Measurements from ENCODE around the gene STK32B. TPM values are rescaled to one million over a fixed set of nuclear protein-coding genes. Genes with fewer than 3 reads are reported as not detected.
A peak's percentile ranks its signal among the peaks of the same experiment; 100 is the strongest.

The STK32B gene
- total RNA-seq, 1 donor, result 5.3 TPM

DNA sequence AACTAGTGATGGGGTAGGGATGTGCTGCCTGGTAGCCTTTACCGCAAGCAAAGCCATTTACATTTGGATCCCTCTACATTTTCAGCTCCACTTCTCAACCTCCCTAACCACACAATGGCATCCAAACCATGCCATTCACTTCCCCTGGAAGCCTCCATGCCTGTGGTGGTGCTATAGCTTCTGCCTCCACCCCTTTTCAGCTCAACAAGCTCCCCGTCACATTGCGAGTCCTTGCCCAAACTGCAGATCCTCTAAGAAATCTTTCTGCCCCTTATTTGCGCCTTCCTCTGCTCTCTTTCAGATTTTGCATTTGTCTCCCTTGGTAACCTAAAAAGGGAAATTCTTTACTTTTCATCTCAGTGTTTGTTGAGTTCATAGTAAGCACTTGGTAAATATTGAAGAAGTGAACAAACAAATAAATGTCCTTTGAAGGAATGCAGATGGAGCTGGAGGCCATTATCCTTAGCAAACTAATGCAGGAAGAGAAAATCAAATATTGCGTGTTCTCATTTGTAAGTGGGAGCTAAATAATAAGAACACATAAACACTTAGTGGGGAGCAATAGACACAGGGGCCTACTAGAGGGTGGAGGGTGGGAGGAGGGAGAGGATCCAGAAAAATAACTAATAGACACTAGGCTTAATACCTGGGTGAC, 38.9 kb upstream of the STK32B start:
- no peak for DNase-seq (ENCODE audit: low read depth)
- H3K4me3 ChIP-seq (ENCODE audit: low read depth, low read length), result no peak overlapping the region
- no peak for TF ChIP-seq CTCF (IDR thresholded peaks at IDR 0.05; ENCODE audit: insufficient read depth, low read length)

DNA sequence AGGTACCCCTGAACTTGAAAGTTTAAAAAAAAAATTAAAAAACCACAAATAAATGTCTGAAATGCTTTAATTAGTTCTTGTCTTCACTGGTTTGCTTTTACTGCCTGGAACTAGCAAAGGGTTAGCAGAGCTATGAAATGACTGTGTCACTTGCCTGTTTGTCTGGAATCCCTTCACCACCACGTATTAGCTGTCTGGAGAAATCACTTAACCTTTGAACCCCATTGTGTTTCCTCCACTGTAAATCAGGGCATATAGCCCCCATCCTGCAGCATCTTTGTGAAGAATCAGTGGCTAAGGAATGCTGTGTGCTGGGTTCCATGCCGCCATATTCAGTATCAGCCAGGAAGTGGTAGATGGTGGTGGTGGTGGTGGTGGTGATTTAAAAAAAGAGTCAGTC, 38.3 kb upstream of the STK32B start:
- no peak for DNase-seq (ENCODE audit: low read depth)
- TF ChIP-seq CTCF (IDR thresholded peaks at IDR 0.05; ENCODE audit: insufficient read depth, low read length), result no peak

GRCh38 chr4:5014007-5014682, 37.1 kb upstream of the STK32B start:
- TF ChIP-seq CTCF (IDR thresholded peaks at IDR 0.05; ENCODE audit: insufficient read depth, low read length), result no peak
- no peak for DNase-seq (ENCODE audit: low read depth)
- no peak overlapping the region for H3K4me3 ChIP-seq (ENCODE audit: low read depth, low read length)

More for the DNA sequence above, 38.3 kb upstream of the STK32B start:
- H3K4me3 ChIP-seq (ENCODE audit: low read depth, low read length), result no peak overlapping the region

GRCh38 chr4:5018096-5018495, 33.2 kb upstream of the STK32B start:
- DNase-seq (ENCODE audit: low read depth), result no peak
- H3K4me3 ChIP-seq (ENCODE audit: low read depth, low read length), result no peak overlapping the region
- peak; percentile 39 for TF ChIP-seq CTCF (IDR thresholded peaks at IDR 0.05; ENCODE audit: insufficient read depth, low read length)

GRCh38 chr4:5018603-5019002, 32.7 kb upstream of the STK32B start:
- no peak for TF ChIP-seq CTCF (IDR thresholded peaks at IDR 0.05; ENCODE audit: insufficient read depth, low read length)
- H3K4me3 ChIP-seq (ENCODE audit: low read depth, low read length), result no peak overlapping the region
- no peak for DNase-seq (ENCODE audit: low read depth)

DNA sequence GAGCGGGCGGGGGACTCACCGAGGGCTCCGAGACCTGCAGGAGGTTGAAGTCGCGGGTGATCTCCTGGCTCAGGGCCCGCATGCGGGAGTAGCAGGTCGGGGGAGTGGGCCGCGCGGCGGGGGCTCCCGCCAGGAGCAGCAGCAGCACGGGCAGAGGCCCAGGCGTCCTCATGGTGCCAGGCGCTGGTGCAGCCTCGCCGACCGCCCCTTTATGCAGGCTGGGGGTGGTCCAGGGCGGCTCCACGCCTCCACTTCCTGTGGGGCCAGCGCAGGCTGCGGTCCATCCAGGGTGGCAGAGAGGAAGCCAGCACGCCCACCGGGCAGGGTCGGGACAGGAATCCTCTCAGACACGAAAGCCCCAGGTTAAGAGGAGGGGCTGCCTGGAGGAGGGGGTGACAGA, 32.0 kb upstream of the STK32B start, which contains the start of gene CYTL1:
Gene CYTL1 (minus strand): TSS at position 185 of the 400 bp plus-strand sequence. CDS start 13 bp downstream, at position 172.
- no peak within 1 kb of the TSS for H3K4me3 ChIP-seq (ENCODE audit: low read depth, low read length)
- DNase-seq (ENCODE audit: low read depth), result no peak
- TF ChIP-seq CTCF (IDR thresholded peaks at IDR 0.05; ENCODE audit: insufficient read depth, low read length), result no peak

All from fibroblast of the aortic adventitia (primary cell).